ENCODE results near the gene PTPRT. TPM values are rescaled to one million over a fixed set of nuclear protein-coding genes. Genes with fewer than 3 reads are reported as not detected.

Gene PTPRT
- total RNA-seq, 1 donor from 2014 or later = not detected

- no peak for TF ChIP-seq CTCF (IDR thresholded peaks at IDR 0.05)
- no peak for TF ChIP-seq POLR2A (IDR thresholded peaks at IDR 0.05)
- no peak for TF ChIP-seq POLR2AphosphoS5 (IDR thresholded peaks at IDR 0.05; ENCODE audit: insufficient read depth in 1 of 2, low read depth in 1 of 2)
- Histone ChIP-seq H3K4me3 (no peak overlapping the region), H3K27me3 (no peaks in the 10 kb centered on the region), H3K27ac (no peak overlapping the region), H3K36me3 (no peaks in the 10 kb centered on the region), H3K9me3 (no peaks in the 10 kb centered on the region), H3K4me1 (no peaks in the 10 kb centered on the region)
- no peak for DNase-seq (ENCODE audit: extremely low spot score in 2 of 2)
- intact Hi-C loops (cut with DNase I) = no loop called here
Measured at GRCh38 chr20:43205699-43206098, 16.0 kb upstream of the PTPRT start.

- Histone ChIP-seq H3K4me3 (no peak overlapping the region), H3K36me3 (no peaks in the 10 kb centered on the region), H3K9me3 (no peaks in the 10 kb centered on the region), H3K4me1 (no peaks in the 10 kb centered on the region), H3K27ac (no peak overlapping the region), H3K27me3 (no peaks in the 10 kb centered on the region)
- no peak for DNase-seq (ENCODE audit: extremely low spot score in 2 of 2)
- TF ChIP-seq CTCF (IDR thresholded peaks at IDR 0.05) (no peak), POLR2AphosphoS5 (IDR thresholded peaks at IDR 0.05; ENCODE audit: insufficient read depth in 1 of 2, low read depth in 1 of 2) (no peak), POLR2A (IDR thresholded peaks at IDR 0.05) (no peak)
- intact Hi-C loops (cut with DNase I) = no loop called here
Measured at GRCh38 chr20:43202100-43202499, 12.4 kb upstream of the PTPRT start.

- no peaks in the 10 kb centered on the region for H3K27me3 ChIP-seq
- H3K4me1 ChIP-seq = no peaks in the 10 kb centered on the region
- no peaks in the 10 kb centered on the region for H3K9me3 ChIP-seq
- no peak overlapping the region for H3K4me3 ChIP-seq
- DNase-seq (ENCODE audit: extremely low spot score in 2 of 2) = no peak
- intact Hi-C loops (cut with DNase I) = no loop called here
- no peaks in the 10 kb centered on the region for H3K36me3 ChIP-seq
- no peak overlapping the region for H3K27ac ChIP-seq
- TF ChIP-seq POLR2A (IDR thresholded peaks at IDR 0.05) = no peak
- no peak for TF ChIP-seq CTCF (IDR thresholded peaks at IDR 0.05)
- no peak for TF ChIP-seq POLR2AphosphoS5 (IDR thresholded peaks at IDR 0.05; ENCODE audit: insufficient read depth in 1 of 2, low read depth in 1 of 2)
Measured at GRCh38 chr20:43198607-43199006, 8.9 kb upstream of the PTPRT start.

- H3K36me3 ChIP-seq = no peaks in the 10 kb centered on the region
- no peaks in the 10 kb centered on the region for H3K4me1 ChIP-seq
- no peak overlapping the region for H3K4me3 ChIP-seq
- H3K9me3 ChIP-seq = no peaks in the 10 kb centered on the region
- TF ChIP-seq CTCF (IDR thresholded peaks at IDR 0.05) (no peak), POLR2A (IDR thresholded peaks at IDR 0.05) (no peak), POLR2AphosphoS5 (IDR thresholded peaks at IDR 0.05; ENCODE audit: insufficient read depth in 1 of 2, low read depth in 1 of 2) (no peak)
- H3K27ac ChIP-seq = no peak overlapping the region
- H3K27me3 ChIP-seq = no peaks in the 10 kb centered on the region
- DNase-seq (ENCODE audit: extremely low spot score in 2 of 2) = no peak
- intact Hi-C loops (cut with DNase I) = no loop called here
Measured at GRCh38 chr20:43196243-43196642, 6.5 kb upstream of the PTPRT start.

GRCh38 chr20:43194137-43194536 is 4.4 kb upstream of the PTPRT start:
- Histone ChIP-seq H3K4me3 (no peak overlapping the region), H3K9me3 (no peaks in the 10 kb centered on the region), H3K27ac (no peak overlapping the region), H3K36me3 (no peaks in the 10 kb centered on the region), H3K4me1 (peaks cover 2% of the 10 kb centered on the region), H3K27me3 (no peaks in the 10 kb centered on the region)
- DNase-seq (ENCODE audit: extremely low spot score in 2 of 2) = no peak
- TF ChIP-seq POLR2AphosphoS5 (IDR thresholded peaks at IDR 0.05; ENCODE audit: insufficient read depth in 1 of 2, low read depth in 1 of 2) (no peak), CTCF (IDR thresholded peaks at IDR 0.05) (no peak)
- intact Hi-C loops (cut with DNase I) = no loop called here
